ENCODE results near the gene TMOD2. TPM values are rescaled to one million over a fixed set of nuclear protein-coding genes. Genes with fewer than 3 reads are reported as not detected.

TMOD2 gene
- polyA plus RNA-seq, 3 donors from 2014 or later: 0.18 to 0.27 (median 0.23) TPM

DNA sequence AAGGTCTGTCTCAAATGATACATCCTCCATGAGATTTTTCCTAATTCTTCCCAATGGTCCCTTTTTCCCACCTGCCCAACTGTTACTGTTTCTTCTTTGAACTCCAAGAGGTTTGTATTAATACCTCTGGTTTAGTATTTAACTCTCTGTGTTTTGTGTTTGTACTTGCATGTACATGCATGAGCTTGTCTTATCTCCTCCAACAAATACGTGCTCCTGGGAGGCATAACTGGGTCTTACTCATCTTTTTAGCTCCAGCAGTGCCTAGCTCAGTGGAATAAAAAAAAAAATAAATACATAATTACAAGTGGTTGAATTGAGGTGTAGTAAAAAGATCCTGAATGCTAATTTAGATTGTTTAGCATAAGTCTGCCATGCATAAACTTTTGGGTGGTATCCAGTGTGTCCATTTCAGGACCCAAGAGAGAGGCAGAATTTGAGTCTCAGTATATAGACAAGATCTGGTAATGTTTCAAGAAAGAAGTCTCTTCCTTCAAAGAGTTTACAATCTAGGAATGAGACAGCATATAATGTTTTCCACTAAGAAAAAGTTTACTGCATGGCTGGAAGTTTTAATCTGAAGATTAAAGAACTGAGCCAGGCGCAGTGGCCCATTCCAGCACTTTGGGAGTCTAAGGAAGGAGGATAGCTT is 12.2 kb upstream of the TMOD2 start:
- H3K27ac Mint-ChIP-seq: peak overlapping the region; percentile 85 to 96 (median 91)

DNA sequence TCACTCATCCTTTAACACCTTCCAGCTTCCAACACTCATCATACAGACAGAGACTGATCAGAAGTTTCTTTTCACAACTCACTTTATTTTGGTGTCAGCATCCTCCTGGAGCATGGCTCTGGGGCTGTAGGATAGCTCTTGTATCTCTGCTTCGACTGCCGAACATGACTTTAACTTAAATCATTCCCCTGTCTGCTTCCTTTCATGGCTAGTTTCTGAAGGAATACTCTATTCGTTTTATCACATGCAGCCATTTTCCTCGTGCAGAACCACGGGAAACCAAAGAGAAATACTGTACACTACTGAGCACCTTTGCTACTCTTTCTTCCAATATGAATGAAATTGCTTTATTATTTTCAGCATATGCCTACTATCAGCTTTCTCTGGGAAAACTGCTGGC is 2.1 kb upstream of the TMOD2 start:
- Mint-ChIP-seq H3K27ac (no peak overlapping the region), H3K36me3 (no peaks in the 10 kb centered on the region), H3K9me3 (no peaks in the 10 kb centered on the region), H3K27me3 (ENCODE audit: low read depth in 3 of 3) (peaks cover 13 to 20% (median 16%) of the 10 kb centered on the region in 3 donors), H3K4me1 (peaks cover 12 to 21% of the 10 kb centered on the region in 2 donors), H3K4me3 (no peak overlapping the region)
- no peak for DNase-seq

More for the DNA sequence above, 12.2 kb upstream of the TMOD2 start:
- Mint-ChIP-seq H3K27me3 (ENCODE audit: low read depth in 3 of 3) (peaks cover 0 to 6% (median 2%) of the 10 kb centered on the region in 3 donors), H3K4me3 (peak overlapping the region; percentile 23 to 91 (median 82)), H3K4me1 (peaks cover 40 to 43% of the 10 kb centered on the region in 2 donors), H3K9me3 (no peaks in the 10 kb centered on the region), H3K36me3 (no peaks in the 10 kb centered on the region)
- DNase-seq: no peak

DNA sequence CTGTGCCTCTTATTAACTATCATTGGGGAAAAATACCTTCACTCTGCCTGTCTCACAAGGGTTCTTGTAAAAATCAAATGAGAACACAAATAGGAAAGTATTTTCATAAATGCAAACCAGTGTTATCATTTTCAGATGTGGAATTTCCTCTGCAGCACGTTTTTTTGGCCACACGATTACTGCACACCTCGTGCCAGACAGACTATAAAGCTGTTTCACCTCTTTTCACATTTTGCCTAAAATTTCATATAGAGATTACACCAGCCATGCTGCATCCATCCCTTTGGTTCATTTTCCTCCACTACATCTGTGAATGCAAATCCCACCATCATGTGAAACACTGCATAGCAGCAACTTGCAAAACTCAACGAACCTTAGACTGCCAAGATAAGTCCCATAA is 1.2 kb upstream of the TMOD2 start:
- peaks cover 12 to 21% of the 10 kb centered on the region in 2 donors for H3K4me1 Mint-ChIP-seq

DNA sequence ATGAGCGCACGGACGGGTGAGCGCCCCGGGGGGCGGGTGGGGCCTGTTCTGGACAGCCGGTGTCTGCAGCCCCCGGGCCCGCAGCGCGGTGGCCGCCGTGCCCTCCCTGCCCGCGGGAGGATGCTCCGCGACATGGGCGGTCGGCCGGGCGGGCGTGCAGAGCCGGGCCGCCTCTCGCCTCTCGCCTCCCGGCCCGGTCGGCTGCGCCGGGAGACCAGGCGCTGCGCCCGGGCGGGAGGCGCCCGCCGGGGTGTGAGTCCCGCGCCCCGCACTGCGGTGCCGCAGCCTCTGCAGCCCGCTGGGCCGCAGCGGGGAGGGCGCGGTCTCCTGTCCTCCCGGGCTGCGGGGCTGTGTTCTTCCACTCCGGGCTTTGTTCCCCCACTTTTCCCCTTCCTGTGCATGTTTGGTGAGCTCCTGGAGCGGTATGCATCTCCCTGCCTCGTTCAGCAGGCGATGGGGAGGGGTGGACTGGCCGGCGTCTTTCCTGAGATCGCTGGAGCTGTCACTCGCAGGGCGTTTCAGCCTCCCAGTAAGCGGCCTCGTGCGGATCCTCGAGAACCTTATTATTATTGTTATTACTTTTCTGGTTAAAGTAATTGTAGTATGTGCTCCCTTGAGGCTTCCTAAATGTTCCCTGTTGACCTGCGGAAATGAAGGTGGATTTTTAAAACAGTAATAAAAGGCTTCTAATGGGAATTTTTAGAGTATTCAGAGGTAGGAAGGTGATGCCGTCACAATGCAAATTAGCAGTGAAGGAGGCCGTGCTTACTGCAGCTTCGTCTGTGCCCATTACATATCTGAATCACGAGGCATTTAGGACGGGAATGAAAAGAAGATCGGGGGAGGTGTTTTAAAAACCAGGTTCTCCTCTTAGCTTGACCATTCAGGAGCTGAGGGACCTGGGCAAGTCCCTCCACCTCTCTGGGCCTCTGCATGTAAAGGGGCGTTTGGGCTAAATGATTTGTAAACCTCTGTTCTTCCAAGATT is 593 bp downstream of the TMOD2 start:
- H3K4me1 Mint-ChIP-seq: peaks cover 12 to 21% of the 10 kb centered on the region in 2 donors
- peaks cover 5 to 19% (median 8%) of the 10 kb centered on the region in 3 donors for H3K27me3 Mint-ChIP-seq (ENCODE audit: low read depth in 3 of 3)
- no peak overlapping the region for H3K27ac Mint-ChIP-seq
- H3K9me3 Mint-ChIP-seq: no peaks in the 10 kb centered on the region
- peak overlapping the region; percentile 77 to 87 (median 84) for H3K4me3 Mint-ChIP-seq
- no peak for DNase-seq
- peaks cover 0 to 3% (median 0%) of the 10 kb centered on the region in 3 donors for H3K36me3 Mint-ChIP-seq

More for the DNA sequence above, 1.2 kb upstream of the TMOD2 start:
- Mint-ChIP-seq H3K27ac (no peak overlapping the region), H3K36me3 (no peaks in the 10 kb centered on the region), H3K27me3 (ENCODE audit: low read depth in 3 of 3) (peaks cover 13 to 20% (median 16%) of the 10 kb centered on the region in 3 donors), H3K4me3 (peak overlapping the region; percentile 36 to 85 (median 81)), H3K9me3 (no peaks in the 10 kb centered on the region)
- no peak for DNase-seq

DNA sequence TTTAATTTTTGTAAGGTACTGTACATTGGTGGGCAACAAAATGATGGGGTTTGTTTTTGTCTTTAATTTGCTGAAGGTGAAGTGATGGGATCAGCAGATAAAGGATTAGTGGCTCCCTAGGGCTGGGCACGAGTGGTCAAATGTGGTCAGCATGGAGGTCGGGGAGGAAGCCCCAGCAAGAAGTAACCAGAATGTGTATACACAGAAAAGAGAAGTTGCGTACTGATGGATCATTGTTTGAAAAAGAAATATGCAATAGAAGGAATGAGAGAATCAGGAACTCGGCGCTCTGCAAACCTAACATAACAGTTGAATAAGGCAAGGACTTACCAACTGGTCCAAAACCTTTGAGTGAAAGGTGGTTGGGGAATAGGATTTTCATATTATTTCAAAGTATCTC is 1.5 kb downstream of the TMOD2 start:
- peaks cover 12 to 21% of the 10 kb centered on the region in 2 donors for H3K4me1 Mint-ChIP-seq
- no peaks in the 10 kb centered on the region for H3K9me3 Mint-ChIP-seq
- DNase-seq: no peak
- peaks cover 5 to 19% (median 5%) of the 10 kb centered on the region in 3 donors for H3K27me3 Mint-ChIP-seq (ENCODE audit: low read depth in 3 of 3)
- H3K36me3 Mint-ChIP-seq: peaks cover 0 to 3% (median 0%) of the 10 kb centered on the region in 3 donors
- H3K27ac Mint-ChIP-seq: no peak overlapping the region
- H3K4me3 Mint-ChIP-seq: peak overlapping the region; percentile 11 to 84 (median 77)

DNA sequence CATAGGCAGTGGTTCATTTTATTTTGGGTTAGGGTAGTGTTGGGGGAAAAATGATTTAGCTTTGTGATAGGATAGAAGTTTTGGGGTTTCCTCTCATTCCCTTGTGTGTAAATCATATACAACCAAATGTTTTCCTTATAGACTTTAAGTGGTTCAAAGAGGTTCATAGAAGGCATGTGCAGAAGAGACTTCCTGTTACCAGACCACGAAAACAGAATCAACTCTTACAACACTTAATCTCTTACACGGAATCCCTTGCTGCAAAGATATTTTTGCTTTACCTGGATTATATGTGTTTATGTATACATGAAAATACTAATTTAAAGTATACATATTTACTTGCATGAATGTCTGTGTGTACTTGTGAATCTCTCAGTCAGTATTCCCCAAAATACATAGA is 2.9 kb downstream of the TMOD2 start:
- Mint-ChIP-seq H3K27ac (no peak overlapping the region), H3K4me3 (no peak overlapping the region), H3K36me3 (peaks cover 0 to 3% (median 0%) of the 10 kb centered on the region in 3 donors), H3K9me3 (no peaks in the 10 kb centered on the region), H3K4me1 (peaks cover 12 to 21% of the 10 kb centered on the region in 2 donors), H3K27me3 (ENCODE audit: low read depth in 3 of 3) (peaks cover 5 to 21% (median 8%) of the 10 kb centered on the region in 3 donors)
- no peak for DNase-seq

DNA sequence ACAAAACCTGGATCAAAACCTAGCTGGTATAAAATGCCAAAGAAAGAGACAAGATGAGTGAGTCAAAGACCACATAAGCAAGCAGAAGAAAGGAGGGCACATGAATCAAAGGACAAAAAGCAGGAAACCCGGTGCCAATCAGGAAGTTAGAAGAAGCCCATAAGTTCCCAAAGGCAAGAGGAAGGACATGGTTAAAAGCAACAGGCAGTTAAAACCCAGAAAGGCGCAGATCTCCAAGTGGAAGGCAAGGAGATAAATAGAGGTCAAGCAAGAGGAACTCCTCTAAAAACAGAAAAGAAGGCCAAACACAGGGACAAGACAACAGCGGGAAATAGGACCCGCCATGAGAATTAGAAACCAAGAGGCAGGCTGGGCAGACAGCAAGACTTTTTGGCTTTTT is 4.4 kb downstream of the TMOD2 start:
- no peak for DNase-seq
- Mint-ChIP-seq H3K36me3 (peaks cover 0 to 3% (median 0%) of the 10 kb centered on the region in 3 donors), H3K27me3 (ENCODE audit: low read depth in 3 of 3) (peaks cover 5 to 19% (median 7%) of the 10 kb centered on the region in 3 donors), H3K4me3 (no peak overlapping the region), H3K4me1 (peaks cover 9 to 16% of the 10 kb centered on the region in 2 donors), H3K27ac (no peak overlapping the region), H3K9me3 (no peaks in the 10 kb centered on the region)

DNA sequence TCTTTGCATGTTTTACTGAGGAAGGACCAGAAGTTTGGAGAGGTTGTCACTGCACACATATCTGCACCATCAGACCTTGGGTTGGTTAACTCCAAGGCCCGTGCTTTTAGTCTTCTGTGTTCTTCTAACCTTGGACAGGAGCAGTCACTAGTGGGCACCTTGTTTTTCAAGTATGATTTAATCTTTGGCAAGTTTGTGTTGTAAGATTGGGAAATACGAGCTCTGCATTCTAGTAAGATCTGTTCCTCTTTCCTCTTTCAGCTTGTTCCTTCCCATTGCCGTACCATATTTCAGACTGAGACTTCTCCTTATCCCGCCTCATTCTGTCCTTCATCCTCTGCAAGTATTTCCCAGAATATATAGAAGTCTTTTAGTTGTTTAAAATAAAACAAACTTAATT is 5.1 kb downstream of the TMOD2 start:
- H3K4me1 Mint-ChIP-seq: peaks cover 6 to 12% of the 10 kb centered on the region in 2 donors
- no peak overlapping the region for H3K4me3 Mint-ChIP-seq
- no peak overlapping the region for H3K27ac Mint-ChIP-seq
- H3K36me3 Mint-ChIP-seq: peaks cover 0 to 3% (median 0%) of the 10 kb centered on the region in 3 donors
- no peak for DNase-seq
- no peaks in the 10 kb centered on the region for H3K9me3 Mint-ChIP-seq
- peaks cover 5 to 15% (median 5%) of the 10 kb centered on the region in 3 donors for H3K27me3 Mint-ChIP-seq (ENCODE audit: low read depth in 3 of 3)

DNA sequence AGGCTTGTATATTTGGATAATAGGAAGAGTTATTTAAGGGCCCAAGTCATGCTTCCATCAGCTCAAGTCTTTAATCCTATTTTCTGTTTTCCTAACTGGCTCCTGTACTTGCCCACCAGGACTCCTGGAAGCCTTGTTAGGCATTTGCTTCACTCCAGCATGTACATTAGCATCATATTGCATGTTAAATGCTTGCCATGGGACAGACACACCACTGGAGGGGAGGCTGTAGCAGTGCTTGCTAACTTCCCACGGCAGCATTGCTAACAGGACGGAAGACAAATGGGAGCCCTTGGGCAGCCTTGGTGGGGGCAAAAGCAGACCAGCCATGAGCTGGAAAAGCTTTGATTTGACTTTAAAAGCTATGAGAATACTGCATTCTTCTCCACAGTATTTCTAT is 6.1 kb downstream of the TMOD2 start:
- DNase-seq: no peak
- no peak overlapping the region for H3K4me3 Mint-ChIP-seq
- H3K9me3 Mint-ChIP-seq: no peaks in the 10 kb centered on the region
- no peak overlapping the region for H3K27ac Mint-ChIP-seq
- peaks cover 0 to 3% (median 0%) of the 10 kb centered on the region in 3 donors for H3K36me3 Mint-ChIP-seq
- H3K27me3 Mint-ChIP-seq (ENCODE audit: low read depth in 3 of 3): peaks cover 5 to 11% (median 5%) of the 10 kb centered on the region in 3 donors
- peaks cover 1 to 6% of the 10 kb centered on the region in 2 donors for H3K4me1 Mint-ChIP-seq

DNA sequence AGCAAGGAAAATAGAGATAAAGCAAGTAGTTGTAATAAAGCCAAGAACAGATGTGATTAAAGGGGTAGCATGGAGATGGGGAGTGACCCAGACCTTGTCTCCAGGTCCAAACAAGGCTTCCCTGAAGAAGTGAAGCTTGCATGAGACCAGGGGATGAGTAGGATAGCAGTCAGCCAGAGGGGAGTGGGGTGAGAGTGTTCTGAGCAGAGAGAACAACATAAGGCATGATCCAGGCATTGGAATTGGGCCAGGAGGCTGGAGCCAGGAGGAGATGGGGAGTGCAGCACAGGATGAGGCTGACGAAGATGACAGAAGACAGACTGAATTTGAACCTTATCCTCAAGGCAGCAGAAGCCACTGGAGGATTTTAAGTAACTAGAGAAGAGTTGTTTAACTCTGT is 7.2 kb downstream of the TMOD2 start:
- Mint-ChIP-seq H3K27ac (no peak overlapping the region), H3K9me3 (no peaks in the 10 kb centered on the region), H3K27me3 (ENCODE audit: low read depth in 3 of 3) (peaks cover 3 to 7% (median 5%) of the 10 kb centered on the region in 3 donors), H3K4me1 (no peaks in the 10 kb centered on the region), H3K36me3 (peaks cover 0 to 3% (median 0%) of the 10 kb centered on the region in 3 donors), H3K4me3 (no peak overlapping the region)
- no peak for DNase-seq

DNA sequence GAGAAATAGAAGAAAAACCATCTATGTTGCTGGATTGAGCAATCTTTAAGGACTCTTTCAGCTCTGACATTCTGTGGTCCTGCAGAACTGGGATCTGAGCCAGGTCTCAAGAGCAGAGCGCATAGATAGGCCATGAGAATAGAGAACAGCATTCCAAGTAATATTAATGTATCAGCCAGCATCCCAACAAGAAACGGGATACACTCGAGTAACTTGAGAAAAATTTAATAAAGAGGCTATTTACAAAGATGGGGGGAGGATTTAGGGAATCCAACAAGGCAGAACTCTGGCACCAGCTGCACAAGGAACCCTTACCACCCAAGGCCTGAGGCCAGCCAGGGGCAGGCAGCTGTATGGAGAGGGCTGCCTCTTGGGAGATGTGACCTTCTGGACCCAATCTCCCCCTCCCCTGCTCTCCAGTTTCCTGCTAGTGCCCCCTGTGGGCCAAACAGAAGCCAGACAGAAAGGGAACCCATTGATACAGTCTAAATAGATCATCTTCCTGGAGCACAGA is 8.2 kb downstream of the TMOD2 start:
- Mint-ChIP-seq H3K36me3 (peaks cover 0 to 3% (median 0%) of the 10 kb centered on the region in 3 donors), H3K9me3 (no peaks in the 10 kb centered on the region), H3K27me3 (ENCODE audit: low read depth in 3 of 3) (peaks cover 2 to 7% (median 3%) of the 10 kb centered on the region in 3 donors), H3K4me1 (no peaks in the 10 kb centered on the region), H3K4me3 (no peak overlapping the region), H3K27ac (no peak overlapping the region)
- DNase-seq: no peak

DNA sequence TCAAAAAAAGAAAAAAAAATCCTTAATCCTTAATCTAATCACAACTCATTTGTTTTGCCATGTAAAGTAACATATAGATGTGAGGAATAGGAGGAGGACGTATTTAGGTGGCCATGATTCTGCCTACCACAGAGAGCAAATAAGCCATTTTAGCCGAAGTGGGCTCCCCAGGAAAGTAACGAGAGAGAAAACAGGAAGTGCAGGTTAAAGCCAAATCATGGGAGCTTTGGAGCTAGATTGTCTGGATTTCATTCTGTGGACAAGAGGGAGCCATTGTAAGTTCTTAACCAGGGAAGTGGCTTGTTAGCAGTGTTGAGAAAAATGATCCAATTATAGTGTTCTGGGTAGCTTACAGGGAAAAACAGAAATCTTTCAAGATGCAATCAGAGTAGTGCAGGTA is 9.4 kb downstream of the TMOD2 start:
- peaks cover 2 to 3% (median 2%) of the 10 kb centered on the region in 3 donors for H3K27me3 Mint-ChIP-seq (ENCODE audit: low read depth in 3 of 3)
- DNase-seq: no peak
- no peaks in the 10 kb centered on the region for H3K36me3 Mint-ChIP-seq
- no peaks in the 10 kb centered on the region for H3K4me1 Mint-ChIP-seq
- no peaks in the 10 kb centered on the region for H3K9me3 Mint-ChIP-seq
- H3K27ac Mint-ChIP-seq: no peak overlapping the region
- no peak overlapping the region for H3K4me3 Mint-ChIP-seq

DNA sequence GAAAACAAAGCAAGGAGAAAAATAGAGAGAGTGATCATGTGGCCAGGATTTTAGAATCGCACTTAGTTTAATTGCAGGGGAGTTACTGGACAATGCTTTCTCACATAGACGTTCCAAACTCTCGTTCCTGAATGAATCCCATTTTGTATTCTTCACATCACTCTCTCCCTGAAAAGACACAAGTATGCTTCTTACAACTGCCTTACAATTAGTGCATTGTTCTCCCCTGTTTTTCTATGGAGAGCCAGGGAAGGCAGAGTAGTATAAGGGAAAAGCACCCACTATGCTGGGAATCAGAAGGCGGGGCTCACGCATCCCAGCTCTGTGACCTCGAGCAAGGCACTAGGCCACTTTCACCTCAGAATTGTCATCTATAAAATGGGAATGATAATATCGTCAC is 14.4 kb downstream of the TMOD2 start:
- no peak for DNase-seq
- Mint-ChIP-seq H3K9me3 (no peaks in the 10 kb centered on the region), H3K4me3 (no peak overlapping the region), H3K27ac (no peak overlapping the region), H3K36me3 (peaks cover 0 to 10% (median 5%) of the 10 kb centered on the region in 3 donors), H3K27me3 (ENCODE audit: low read depth in 3 of 3) (no peaks in the 10 kb centered on the region), H3K4me1 (peaks cover 5 to 7% of the 10 kb centered on the region in 2 donors)
